Activated CD4-positive, alpha-beta T cell treated with anti-CD3 and anti-CD28 coated beads for 48 hours (primary cell): ENCODE data around the gene DMAC2L.
"Not testable (repeated sequence)": the region's sequence is repeated elsewhere in the genome, so short reads cannot be mapped to it uniquely, and the experiment has no call there.

Experiments
- DNase-seq: peaks from one replicate; pipeline ENCODE4 v3.0.0-alpha.2; 2020

Gene DMAC2L

DNA sequence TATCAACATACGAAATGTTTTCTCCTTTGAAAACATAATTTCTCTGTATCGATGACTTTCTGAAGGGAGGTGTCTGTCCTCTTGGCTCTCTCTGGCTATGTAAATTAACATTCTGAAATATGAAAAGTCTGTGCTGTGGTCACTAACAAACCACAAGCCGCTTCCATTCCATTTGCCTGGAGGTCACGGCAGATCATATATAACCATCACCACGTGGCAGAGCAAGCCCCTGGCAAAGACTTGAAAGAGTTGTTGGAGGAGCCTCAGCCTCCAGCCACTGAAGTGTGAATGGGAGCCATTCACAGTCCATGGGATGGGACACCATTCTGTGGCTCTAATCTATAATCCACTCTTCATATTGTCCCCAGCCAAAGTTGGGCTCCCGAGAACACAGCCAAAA lies 45.0 kb downstream of the DMAC2L start:
- DNase-seq: no peak

DNA sequence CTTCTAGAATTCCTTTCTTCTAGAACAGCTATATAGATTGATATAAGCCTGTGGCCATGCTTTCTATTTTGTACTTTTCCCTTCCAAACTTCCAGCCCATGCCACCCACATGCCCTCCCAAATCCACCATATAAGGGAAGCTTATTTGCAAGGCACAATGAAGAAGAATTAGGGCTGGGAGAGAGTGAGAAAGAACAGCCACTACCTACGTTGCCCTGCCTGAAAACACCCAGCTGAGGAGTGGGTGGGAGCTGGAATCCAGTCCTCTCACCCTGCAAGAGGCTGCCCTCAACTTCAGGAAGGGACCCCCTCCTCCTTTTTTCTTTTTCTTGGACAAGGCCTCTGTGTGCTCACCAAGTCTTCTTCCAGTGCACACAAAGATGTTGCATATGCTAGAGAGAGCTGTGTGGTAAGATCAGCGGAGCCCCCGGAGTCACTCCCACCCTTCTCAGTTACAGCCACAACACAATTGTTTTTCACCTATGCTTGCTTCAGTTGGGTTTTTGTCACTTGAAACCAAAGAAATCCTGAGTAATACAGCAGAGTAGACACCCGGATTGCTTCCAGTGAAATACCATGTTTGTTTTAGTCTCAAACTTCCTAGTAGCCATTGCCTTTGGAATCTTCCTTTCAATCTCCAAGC lies 45.8 kb downstream of the DMAC2L start:
- no peak for DNase-seq

DNA sequence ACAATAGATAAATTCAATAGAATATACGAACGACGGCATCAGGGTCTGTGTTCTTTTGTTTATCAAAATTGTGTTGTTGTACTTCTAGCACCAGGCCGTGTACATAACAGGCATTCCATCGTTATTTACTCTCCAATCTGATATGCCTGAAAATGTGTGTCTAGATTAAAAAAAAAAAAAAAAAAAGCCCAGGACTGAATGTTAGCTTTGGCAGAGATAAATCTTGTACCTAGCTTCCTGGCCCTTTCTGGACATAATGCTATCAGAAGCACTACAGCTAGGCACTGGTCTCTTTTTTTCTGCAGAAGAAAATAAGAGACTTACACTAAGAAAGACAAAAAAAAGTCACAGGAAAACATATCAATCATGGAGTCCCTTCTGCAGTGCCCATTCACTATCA lies 47.5 kb downstream of the DMAC2L start:
- DNase-seq: no peak

DNA sequence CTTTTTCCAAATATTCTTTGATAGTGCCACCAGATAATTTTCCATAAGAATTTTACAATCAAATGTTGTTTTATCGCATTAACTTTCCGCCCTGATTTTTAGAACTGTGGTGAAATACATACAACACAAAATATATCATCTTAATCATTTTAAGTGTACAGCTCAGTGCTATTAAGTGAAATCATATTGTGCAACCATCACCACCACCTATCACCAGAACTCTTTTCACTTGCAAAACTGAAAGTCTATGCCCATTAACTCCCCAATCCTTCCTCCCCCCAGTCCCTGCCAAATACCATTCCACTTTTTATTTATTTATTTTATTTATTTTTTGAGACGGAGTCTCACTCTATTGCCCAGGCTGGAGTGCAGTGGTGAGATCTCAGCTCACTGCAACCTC lies 48.0 kb downstream of the DMAC2L start:
- DNase-seq: no peak

DNA sequence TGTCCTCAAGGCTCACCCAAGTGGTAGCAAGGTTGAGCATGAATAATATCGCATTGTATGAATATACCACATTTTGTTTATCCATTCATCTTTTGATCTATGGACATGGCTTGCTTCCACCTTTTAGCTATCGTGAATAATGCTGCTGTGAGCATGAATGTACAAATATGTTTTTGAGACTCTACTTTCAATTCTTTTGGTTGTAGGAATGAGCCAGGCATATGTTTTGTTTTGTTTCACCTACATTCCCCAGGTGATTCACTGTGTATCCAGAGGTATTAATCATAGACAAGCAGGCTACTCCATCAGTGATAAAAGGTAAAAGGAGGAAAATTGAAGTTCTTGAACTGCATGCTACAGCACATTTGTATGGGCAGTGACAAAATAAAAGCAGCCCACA lies 48.7 kb downstream of the DMAC2L start:
- no peak for DNase-seq

DNA sequence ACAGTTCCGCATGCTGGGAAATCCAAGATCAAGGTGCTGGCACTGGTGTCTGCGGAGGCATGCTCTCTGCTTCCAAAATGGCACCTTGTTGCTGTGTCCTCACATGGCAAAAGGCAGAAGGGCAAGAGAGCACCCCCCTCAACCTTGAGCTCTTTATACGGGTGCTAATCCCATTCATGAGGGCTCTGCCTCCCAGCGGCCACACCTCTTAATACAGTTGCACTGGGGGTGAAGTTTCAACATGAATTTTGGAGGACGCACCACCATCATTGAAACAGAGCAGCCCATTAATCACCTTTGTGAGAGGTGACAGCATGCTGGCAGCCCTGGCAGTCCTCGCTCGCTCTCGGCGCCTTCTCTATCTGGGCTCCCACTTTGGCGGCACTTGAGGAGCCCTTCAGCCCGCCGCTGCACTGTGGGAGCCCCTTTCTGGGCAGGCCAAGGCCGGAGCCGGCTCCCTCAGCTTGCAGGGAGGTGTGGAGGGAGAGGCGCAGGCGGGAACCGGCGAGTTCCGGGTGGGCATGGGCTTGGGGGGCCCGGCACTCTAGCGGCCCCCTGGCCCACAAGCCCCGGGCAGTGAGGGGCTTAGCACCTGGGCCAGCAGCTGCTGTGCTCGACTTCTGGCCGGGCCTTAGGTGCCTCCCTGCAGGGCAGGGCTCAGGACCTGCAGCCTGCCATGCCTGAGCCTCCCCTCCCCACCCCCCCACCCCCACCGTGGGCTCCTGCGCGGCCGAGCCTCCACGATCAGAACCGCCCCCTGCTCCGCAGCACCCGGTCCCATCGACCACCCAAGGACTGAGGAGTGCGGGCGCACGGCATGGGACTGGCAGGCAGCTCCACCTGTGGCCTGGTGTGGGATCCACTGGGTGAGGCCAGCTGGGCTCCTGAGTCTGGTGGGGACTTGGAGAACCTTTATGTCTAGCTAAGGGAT lies 49.6 kb downstream of the DMAC2L start:
- DNase-seq: not testable (repeated sequence)

DNA sequence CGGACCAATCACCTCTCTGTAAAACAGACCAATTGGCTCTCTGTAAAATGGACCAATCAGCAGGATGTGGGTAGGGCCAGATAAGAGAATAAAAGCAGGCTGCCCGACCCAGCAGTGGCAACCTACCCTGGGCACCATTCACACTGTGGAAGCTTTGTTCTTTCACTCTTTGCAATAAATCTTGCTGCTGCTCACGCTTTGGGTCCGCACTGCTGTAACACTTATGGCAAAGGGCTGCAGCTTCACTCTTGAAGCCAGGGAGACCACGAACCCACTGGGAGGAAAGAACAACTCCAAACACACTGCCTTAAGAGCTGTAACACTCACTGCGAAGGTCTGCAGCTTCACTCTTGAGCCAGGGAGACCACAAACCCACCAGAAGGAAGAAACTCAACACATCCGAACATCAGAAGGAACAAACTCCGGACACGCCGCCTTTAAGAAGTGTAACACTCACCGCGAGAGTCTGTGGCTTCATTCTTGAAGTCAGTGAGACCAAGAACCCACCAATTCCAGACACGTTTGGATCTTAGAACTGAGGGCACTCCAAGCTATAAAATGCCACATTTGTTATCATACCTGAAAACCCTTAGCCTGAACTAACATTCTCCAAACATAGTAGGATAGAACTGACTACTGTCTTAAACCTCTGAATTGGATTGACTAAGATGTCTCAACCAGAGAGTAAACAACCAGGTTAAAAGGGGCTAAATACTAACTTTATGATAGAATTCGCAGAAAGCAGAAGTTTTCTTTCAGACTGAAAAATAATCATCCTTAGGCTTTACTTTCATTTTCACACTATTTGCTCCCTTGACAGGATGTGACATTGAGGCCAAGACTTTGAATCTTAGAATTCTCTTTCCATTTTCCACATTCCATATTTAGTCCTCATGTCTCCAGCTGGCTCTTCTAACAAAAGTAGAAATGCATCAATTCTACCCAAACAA lies 50.9 kb downstream of the DMAC2L start:
- DNase-seq: peak; percentile 53

DNA sequence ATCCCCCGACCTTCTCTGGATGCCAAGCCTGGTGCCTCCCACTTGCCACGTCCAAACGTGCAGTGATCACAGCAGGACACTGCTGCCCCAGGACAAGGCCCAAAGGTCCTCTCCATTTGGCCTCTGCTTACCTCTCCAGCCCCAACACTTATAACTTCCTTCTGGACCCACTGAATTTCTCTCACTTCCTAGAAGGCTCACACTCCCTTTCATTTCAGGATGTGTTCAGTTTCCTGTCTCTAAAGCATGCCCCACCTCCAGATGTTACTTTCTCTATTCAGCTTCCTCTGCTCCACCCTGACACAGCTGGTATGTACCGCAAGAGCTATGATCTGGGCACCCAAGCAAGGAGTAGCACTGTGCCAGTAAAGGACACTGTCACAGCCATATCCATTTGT lies 51.6 kb downstream of the DMAC2L start:
- DNase-seq: peak; percentile 48

DNA sequence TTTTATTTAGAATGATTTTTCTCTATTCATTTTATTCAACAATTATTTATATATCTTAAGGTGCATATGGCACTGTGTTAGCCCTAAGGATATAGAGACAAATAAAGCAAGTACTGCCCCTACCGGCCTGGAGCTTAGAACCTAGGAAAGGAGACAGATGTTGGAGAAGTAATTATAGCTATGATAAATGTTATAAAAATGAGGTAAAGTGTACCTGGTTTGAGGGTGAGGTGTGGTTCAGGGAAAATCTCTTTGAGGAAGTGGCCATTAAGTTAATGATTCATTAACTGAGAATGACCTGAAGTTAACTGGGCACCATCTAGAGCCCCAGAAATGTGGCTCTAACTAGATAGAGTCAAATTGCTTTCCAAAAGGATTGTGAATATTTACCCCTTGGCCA lies 52.7 kb downstream of the DMAC2L start:
- no peak for DNase-seq

DNA sequence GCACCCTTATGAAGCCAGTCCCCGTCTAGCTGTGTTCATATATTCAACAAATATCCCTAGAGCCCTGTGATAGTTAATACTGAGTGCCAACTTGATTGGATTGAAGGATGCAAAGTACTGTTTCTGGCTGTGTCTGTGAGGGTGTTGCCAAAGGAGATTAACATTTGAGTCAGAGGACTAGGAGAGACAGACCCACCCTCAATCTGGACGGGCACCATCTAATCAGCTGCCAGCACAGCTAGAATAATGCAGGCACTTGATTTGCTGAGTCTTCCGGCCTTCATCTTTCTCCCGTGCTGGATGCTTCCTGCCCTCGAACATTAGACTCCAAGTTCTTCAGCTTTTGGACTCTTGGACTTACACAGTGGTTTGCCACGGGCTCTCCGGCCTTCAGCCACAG lies 53.4 kb downstream of the DMAC2L start:
- DNase-seq: not testable (repeated sequence)

DNA sequence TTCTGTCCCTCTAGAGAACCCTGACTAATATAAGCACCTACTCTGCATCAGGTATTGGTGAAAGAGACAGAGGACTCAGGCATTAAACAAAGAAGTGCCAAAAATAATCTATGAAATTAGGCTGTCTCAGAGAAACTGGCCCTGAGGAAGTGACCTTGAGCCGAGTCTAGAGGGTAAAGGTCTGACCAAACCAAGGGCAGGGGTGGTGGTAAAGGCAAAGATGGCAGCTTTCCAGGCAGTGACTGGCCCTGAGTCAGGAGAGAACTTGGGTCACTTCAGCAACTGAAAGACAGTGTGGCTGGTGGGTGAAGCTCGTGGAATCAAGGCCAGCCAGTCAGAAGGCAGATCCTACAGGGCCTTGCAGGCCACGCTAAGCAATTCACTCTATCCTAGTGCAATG lies 54.0 kb downstream of the DMAC2L start:
- no peak for DNase-seq

DNA sequence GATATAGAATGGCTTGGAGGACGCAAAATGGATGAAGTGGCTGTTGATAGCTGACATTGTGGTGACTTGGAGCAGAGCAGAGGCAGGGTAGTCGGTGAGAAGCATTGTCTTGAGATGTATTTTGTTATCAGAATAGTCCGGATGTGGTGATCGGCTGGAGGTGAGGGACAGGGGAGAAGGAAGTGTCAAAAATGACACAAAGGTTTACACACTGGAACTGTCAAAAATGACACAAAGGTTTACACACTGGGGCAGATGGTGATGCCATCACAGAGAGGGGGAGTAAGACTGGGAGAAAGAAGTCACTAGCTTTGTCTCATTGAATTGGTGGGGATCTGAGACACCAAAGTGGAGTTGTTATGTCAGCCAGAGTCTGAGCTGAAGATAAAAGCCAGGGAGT lies 54.5 kb downstream of the DMAC2L start:
- no peak for DNase-seq

DNA sequence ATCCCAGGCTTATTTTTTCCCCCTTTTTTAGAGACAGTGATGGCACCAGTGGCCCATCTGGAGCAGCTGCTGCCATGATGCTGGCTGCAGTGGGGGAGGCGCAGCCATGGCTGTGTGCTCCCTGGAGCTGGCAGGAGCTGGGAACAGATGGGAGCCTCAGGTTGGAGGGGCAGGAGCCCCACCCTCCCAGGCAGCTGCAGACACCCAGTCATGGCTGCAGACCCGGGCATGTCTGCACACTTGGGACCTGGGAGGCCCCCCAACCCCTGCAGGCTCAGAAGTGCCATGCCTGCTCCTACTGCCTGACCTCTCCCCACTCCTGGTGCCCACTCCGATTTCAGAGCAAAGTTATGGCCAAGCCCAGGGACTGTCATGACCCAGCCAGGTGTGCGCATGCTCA lies 59.4 kb downstream of the DMAC2L start:
- DNase-seq: no peak

DNA sequence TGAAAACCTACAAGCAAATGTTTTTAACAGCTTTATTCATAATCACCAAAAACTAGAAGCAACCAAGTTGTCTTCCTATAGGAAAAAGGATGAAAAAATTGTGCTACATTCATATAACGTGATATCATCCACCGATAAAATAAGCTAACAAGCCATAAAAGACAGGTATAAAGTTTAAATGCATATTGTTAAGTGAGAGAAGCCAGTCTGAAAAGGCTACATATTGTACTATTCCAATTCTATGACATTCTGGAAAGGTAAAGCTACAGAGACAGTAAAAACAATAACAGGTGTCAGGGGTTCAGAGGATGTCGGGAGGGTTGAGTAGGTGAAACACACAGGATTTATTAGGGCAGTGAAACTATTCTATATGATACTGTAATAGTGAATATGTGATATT lies 61.8 kb downstream of the DMAC2L start:
- DNase-seq: no peak

DNA sequence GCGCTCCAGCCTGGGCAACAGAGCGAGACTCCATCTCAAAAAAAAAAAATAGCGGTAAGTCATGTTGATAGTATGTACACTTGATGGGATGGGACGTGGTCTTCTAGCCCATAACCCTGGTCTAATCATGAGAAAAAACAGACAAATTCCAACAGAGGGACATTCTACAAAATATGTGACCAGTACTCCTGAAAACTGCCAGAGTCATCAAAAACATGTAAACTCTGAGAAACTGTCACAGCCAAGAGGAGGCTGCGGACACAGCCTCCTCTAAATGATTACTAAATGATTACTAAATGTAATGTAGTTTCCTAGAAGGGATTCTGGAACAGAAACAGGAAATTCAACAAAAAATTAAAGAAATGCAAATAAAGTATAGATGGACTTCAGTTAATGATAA lies 63.6 kb downstream of the DMAC2L start:
- DNase-seq: no peak
